ENCODE results near the gene GLS2. TPM values are rescaled to one million over a fixed set of nuclear protein-coding genes. Genes with fewer than 3 reads are reported as not detected.
A peak's percentile ranks its signal among the peaks of the same experiment; 100 is the strongest.
"Not testable (repeated sequence)": the region's sequence is repeated elsewhere in the genome, so short reads cannot be mapped to it uniquely, and the experiment has no call there.

GLS2 gene
- total RNA-seq, 1 experiment from 2014 or later: 1.3 TPM

DNA sequence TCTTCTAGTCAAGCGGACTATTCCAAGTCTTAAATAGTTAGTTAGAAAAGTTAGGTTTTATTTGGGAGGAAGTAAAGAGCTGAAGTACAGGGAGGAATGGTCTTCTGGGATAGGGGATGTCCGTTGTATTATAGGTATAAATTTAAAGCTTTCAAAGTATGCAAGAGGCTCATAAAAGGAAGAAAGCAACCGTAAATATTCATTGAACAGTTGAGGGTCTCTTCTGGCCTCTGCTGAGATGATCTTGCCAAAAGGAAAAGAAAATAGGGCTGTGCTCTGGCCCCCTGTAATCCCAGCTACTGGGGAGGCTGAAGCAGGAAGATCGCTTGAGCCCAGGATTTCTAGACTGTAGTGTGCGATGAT is 38.4 kb downstream of the GLS2 start:
- Histone ChIP-seq H3K36me3 (ENCODE audit: control insufficient read depth, insufficient read depth, low read length) (no peaks in the 10 kb centered on the region), H3K4me1 (ENCODE audit: control insufficient read depth, insufficient read depth, low read length) (0 out of 2 replicates have a peak, but pooled peaks cover 5% of the 10 kb centered on the region), H3K4me3 (ENCODE audit: low read depth in 2 of 2, low read length in 2 of 2) (peak overlapping the region; percentile 72 to 84), H3K27ac (ENCODE audit: low read length) (peak overlapping the region; percentile 99), H3K27me3 (ENCODE audit: control insufficient read depth, insufficient read depth, low read length) (no peaks in the 10 kb centered on the region), H3K9me3 (ENCODE audit: control insufficient read depth, insufficient read depth, low read depth, low read length) (no peaks in the 10 kb centered on the region)
- BruUV-seq (replicated peaks): TSS peak; percentile 87
- CTCF ChIA-PET: interaction anchor here (0.6 kb wide), 1 partner anchor 92 kb away, joined by 6 read pairs; no protein-coding TSS in a partner anchor
- intact Hi-C loops (cut with micrococcal nuclease; ENCODE audit: unreplicated experiment): no loop called here
- POLR2A ChIA-PET: no interaction called here
- no peak for TF ChIP-seq TCF7L2 (IDR thresholded peaks at IDR 0.05; ENCODE audit: low read depth, low read length)
- TF ChIP-seq POLR2AphosphoS5 (IDR thresholded peaks at IDR 0.05; ENCODE audit: low read depth, low read length): no peak
- TF ChIP-seq SIN3A (IDR thresholded peaks at IDR 0.05; ENCODE audit: borderline replicate concordance, insufficient read depth, low read depth, low read length): no peak
- TF ChIP-seq, protein P1, sequence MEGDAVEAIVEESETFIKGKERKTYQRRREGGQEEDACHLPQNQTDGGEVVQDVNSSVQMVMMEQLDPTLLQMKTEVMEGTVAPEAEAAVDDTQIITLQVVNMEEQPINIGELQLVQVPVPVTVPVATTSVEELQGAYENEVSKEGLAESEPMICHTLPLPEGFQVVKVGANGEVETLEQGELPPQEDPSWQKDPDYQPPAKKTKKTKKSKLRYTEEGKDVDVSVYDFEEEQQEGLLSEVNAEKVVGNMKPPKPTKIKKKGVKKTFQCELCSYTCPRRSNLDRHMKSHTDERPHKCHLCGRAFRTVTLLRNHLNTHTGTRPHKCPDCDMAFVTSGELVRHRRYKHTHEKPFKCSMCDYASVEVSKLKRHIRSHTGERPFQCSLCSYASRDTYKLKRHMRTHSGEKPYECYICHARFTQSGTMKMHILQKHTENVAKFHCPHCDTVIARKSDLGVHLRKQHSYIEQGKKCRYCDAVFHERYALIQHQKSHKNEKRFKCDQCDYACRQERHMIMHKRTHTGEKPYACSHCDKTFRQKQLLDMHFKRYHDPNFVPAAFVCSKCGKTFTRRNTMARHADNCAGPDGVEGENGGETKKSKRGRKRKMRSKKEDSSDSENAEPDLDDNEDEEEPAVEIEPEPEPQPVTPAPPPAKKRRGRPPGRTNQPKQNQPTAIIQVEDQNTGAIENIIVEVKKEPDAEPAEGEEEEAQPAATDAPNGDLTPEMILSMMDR (IDR thresholded peaks at IDR 0.05): no peak
- TF ChIP-seq, protein P2, sequence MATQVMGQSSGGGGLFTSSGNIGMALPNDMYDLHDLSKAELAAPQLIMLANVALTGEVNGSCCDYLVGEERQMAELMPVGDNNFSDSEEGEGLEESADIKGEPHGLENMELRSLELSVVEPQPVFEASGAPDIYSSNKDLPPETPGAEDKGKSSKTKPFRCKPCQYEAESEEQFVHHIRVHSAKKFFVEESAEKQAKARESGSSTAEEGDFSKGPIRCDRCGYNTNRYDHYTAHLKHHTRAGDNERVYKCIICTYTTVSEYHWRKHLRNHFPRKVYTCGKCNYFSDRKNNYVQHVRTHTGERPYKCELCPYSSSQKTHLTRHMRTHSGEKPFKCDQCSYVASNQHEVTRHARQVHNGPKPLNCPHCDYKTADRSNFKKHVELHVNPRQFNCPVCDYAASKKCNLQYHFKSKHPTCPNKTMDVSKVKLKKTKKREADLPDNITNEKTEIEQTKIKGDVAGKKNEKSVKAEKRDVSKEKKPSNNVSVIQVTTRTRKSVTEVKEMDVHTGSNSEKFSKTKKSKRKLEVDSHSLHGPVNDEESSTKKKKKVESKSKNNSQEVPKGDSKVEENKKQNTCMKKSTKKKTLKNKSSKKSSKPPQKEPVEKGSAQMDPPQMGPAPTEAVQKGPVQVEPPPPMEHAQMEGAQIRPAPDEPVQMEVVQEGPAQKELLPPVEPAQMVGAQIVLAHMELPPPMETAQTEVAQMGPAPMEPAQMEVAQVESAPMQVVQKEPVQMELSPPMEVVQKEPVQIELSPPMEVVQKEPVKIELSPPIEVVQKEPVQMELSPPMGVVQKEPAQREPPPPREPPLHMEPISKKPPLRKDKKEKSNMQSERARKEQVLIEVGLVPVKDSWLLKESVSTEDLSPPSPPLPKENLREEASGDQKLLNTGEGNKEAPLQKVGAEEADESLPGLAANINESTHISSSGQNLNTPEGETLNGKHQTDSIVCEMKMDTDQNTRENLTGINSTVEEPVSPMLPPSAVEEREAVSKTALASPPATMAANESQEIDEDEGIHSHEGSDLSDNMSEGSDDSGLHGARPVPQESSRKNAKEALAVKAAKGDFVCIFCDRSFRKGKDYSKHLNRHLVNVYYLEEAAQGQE (IDR thresholded peaks at IDR 0.05; ENCODE audit: insufficient read depth in 1 of 2, low read depth in 2 of 2, low read length in 1 of 2): no peak
- in situ Hi-C loops (cut with HindIII; ENCODE audit: low pct_unique_long_range_greater_than_20kb, low sequenced_read_pairs): no loop called here
- DNase-seq (ENCODE audit: low read depth, low spot score) (no peak), ATAC-seq (peak; percentile 2; the same call in 1 of the 2 replicates)

DNA sequence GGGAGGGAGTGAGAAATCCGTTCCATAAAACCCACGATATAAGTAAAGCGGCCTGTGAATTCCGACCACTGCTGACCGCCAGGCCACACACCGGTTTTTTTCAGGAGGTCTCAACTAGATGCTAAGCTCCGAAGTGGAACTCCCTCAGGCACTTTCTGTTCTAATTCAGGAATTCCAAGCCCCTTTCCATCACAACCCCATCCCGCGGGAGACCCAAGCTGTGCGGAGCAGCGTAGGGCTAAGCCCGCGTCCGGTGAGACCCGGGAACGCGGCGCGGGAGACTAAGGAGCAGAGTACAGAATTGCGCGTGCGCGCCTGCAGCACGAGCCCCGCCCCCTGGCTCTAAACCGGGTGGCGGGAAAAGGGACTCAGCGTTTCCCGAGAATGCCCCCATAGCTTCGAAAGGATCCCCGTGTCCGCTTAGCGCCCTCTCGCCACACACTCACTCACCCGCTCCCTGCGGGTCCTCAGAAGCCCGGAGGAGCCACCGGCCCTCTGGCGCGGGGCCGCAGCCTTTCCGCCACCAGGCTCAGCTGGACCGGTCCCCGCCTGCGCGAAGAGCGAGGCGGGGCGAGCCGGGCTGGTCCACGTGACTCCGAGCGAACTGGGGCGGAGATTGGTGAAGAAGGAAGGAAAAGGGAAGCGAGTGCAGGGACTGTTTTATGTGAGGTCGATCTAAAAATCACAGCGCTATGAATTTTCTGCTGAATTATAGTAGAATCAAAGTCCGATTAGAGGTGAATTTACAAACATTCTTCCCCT is 38.9 kb downstream of the GLS2 start, which contains the start of gene TIMELESS:
TSS of gene TIMELESS (minus strand) at position 567 of the 762 bp plus-strand sequence. CDS start 15,256 bp downstream, outside the sequence.
- DNase-seq (ENCODE audit: low read depth, low spot score): peak; percentile 81
- in situ Hi-C loops (cut with HindIII; ENCODE audit: low pct_unique_long_range_greater_than_20kb, low sequenced_read_pairs) (no loop called here), intact Hi-C loops (cut with micrococcal nuclease; ENCODE audit: unreplicated experiment) (no loop called here)
- H3K4me3 ChIP-seq (ENCODE audit: low read depth in 2 of 2, low read length in 2 of 2): peak within 1 kb of the TSS; percentile 72 to 84
- 0 out of 2 replicates have a peak, but pooled peaks cover 5% of the 10 kb centered on the region for H3K4me1 ChIP-seq (ENCODE audit: control insufficient read depth, insufficient read depth, low read length)
- BruUV-seq (replicated peaks): TSS peak; percentile 91
- ChIA-PET CTCF (interaction anchor here (0.5 to 0.6 kb wide), 2 partner anchors 15 to 92 kb away, joined by 4 to 6 read pairs; no protein-coding TSS in a partner anchor), POLR2A (no interaction called here)
- ATAC-seq: peak; percentile 99
- H3K36me3 ChIP-seq (ENCODE audit: control insufficient read depth, insufficient read depth, low read length): no peaks in the 10 kb centered on the region
- H3K9me3 ChIP-seq (ENCODE audit: control insufficient read depth, insufficient read depth, low read depth, low read length): no peaks in the 10 kb centered on the region
- peak; percentile 90 for TF ChIP-seq POLR2AphosphoS5 (IDR thresholded peaks at IDR 0.05; ENCODE audit: low read depth, low read length)
- TF ChIP-seq, protein P2 (IDR thresholded peaks at IDR 0.05; ENCODE audit: insufficient read depth in 1 of 2, low read depth in 2 of 2, low read length in 1 of 2): no peak
- peak within 1 kb of the TSS; percentile 99 for H3K27ac ChIP-seq (ENCODE audit: low read length)
- H3K27me3 ChIP-seq (ENCODE audit: control insufficient read depth, insufficient read depth, low read length): no peaks in the 10 kb centered on the region

DNA sequence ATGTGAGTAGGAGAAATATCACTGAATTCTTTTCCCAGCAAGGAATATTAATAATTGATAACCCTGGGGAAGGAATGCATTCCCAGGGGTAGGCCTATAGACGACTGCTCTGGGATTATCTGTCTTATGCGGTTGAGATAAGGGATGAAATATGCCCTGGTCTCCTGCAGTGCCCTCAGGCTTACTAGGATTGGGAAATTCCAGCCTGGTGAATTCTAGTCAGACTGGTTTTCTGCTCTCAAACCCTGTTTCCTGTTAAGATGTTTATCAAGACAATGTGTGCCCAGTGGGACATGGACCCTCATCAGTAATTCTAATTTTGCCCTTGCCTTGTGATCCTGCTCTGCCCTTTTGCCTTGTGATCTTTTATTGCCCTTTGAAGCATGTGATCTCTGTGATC is 44.8 kb downstream of the GLS2 start:
- H3K27ac ChIP-seq (ENCODE audit: low read length); DNase-seq (ENCODE audit: low read depth, low spot score); ATAC-seq; in situ Hi-C loops (cut with HindIII; ENCODE audit: low pct_unique_long_range_greater_than_20kb, low sequenced_read_pairs); POLR2A ChIA-PET; H3K4me3 ChIP-seq (ENCODE audit: low read depth in 2 of 2, low read length in 2 of 2); H3K27me3 ChIP-seq (ENCODE audit: control insufficient read depth, insufficient read depth, low read length); H3K36me3 ChIP-seq (ENCODE audit: control insufficient read depth, insufficient read depth, low read length); H3K4me1 ChIP-seq (ENCODE audit: control insufficient read depth, insufficient read depth, low read length); CTCF ChIA-PET; H3K9me3 ChIP-seq (ENCODE audit: control insufficient read depth, insufficient read depth, low read depth, low read length); BruUV-seq (replicated peaks); intact Hi-C loops (cut with micrococcal nuclease; ENCODE audit: unreplicated experiment): not testable (repeated sequence)
